NT2/D1 (cell line): Measurements from ENCODE around the gene CTBP2.

ENCODE experiments used
- SUZ12 ChIP-seq: IDR thresholded peaks from 2 replicates; pipeline ENCODE4 v1.6.1; 2011; ENCODE audit not compliant: insufficient read length, insufficient read depth; ENCODE audit errors: extremely low read depth
- ZNF274 ChIP-seq: IDR thresholded peaks from 2 replicates; pipeline ENCODE4 v1.6.1; 2011; ENCODE audit warnings: mild to moderate bottlenecking, low read depth, low read length

- TF ChIP-seq ZNF274, result no peak
- TF ChIP-seq SUZ12, result no peak
These were observed 854 bp downstream of the CTBP2 start for GRCh38 chr10:125159486-125159931.
